GM23248 (cell line): ENCODE measurements around the gene TRIO. TPM values are rescaled to one million over a fixed set of nuclear protein-coding genes. Genes with fewer than 3 reads are reported as not detected.

ENCODE experiments used
- DNase-seq: peaks from one replicate; pipeline ENCODE4 v3.0.0-alpha.2; 2015
- H2AFZ ChIP-seq: fragments of 200-600 bp; sonication (generic); 2 replicates; pipeline ENCODE4 v1.6.1; 2016; ENCODE audit warnings: antibody characterized with exemption
- H3F3A ChIP-seq: fragments of 200-600 bp; sonication (generic); 2 replicates; pipeline ENCODE4 v1.6.1; 2016; ENCODE audit warnings: mild to moderate bottlenecking, antibody characterized with exemption, mixed run types; ENCODE audit not compliant: insufficient read depth
- H3K27ac ChIP-seq: fragments of 200-600 bp; sonication (generic); 2 replicates; pipeline ENCODE4 v1.5.1; 2016; ENCODE audit warnings: mild to moderate bottlenecking
- H3K27me3 ChIP-seq: fragments of 200-600 bp; sonication (generic); replicated peaks from 2 replicates; pipeline ENCODE4 v1.6.1; 2016; ENCODE audit warnings: mild to moderate bottlenecking; ENCODE audit not compliant: insufficient read depth
- H3K36me3 ChIP-seq: fragments of 200-600 bp; sonication (generic); 2 replicates; pipeline ENCODE4 v1.6.1; 2016; ENCODE audit warnings: low read depth, mild to moderate bottlenecking
- H3K4me1 ChIP-seq: fragments of 200-600 bp; sonication (generic); 2 replicates; pipeline ENCODE4 v1.6.1; 2016; ENCODE audit warnings: mild to moderate bottlenecking; ENCODE audit not compliant: insufficient read depth
- H3K4me2 ChIP-seq: fragments of 200-600 bp; sonication (generic); one replicate; pipeline ENCODE4 v1.6.1; 2016; ENCODE audit warnings: mild to moderate bottlenecking; ENCODE audit not compliant: unreplicated experiment
- H3K4me3 ChIP-seq: fragments of 200-600 bp; sonication (generic); 2 replicates; pipeline ENCODE4 v1.5.1; 2016; ENCODE audit warnings: mild to moderate bottlenecking
- H3K79me2 ChIP-seq: fragments of 200-600 bp; sonication (generic); 2 replicates; pipeline ENCODE4 v1.6.1; 2016; ENCODE audit warnings: mild to moderate bottlenecking; ENCODE audit not compliant: insufficient read depth
- H3K9ac ChIP-seq: fragments of 200-600 bp; sonication (generic); 2 replicates; pipeline ENCODE4 v1.6.1; 2016; ENCODE audit warnings: mild to moderate bottlenecking
- H3K9me2 ChIP-seq: fragments of 200-600 bp; sonication (generic); 2 replicates; pipeline ENCODE4 v1.6.1; 2016; ENCODE audit warnings: mixed run types, mild to moderate bottlenecking, moderate library complexity; ENCODE audit not compliant: insufficient read depth
- H3K9me3 ChIP-seq: fragments of 200-600 bp; sonication (generic); one replicate; pipeline ENCODE4 v1.6.1; 2017; ENCODE audit warnings: low read depth
- H4K20me1 ChIP-seq: fragments of 200-600 bp; sonication (generic); 2 replicates; pipeline ENCODE4 v1.6.0; 2016; ENCODE audit not compliant: insufficient read depth
- EZH2 ChIP-seq: fragments of 200-600 bp; sonication (generic); IDR thresholded peaks from 2 replicates; pipeline ENCODE4 v1.6.1; 2018; ENCODE audit warnings: antibody characterized with exemption, mild to moderate bottlenecking; ENCODE audit not compliant: insufficient read depth, poor library complexity, severe bottlenecking
- EZH2phosphoT487 ChIP-seq: fragments of 200-600 bp; sonication (generic); IDR thresholded peaks from 2 replicates; pipeline ENCODE4 v1.6.1; 2018; ENCODE audit warnings: antibody characterized with exemption, moderate library complexity, mild to moderate bottlenecking, low read depth; ENCODE audit not compliant: insufficient read depth
- WGBS, 2 experiments: methylation state at CpG; one replicate each; pipeline ENCODE4 v1.1.6; 2015 to 2017; ENCODE audit warnings: low lambda C conversion rate in 2 of 2, low coverage in 1 of 2; ENCODE audit errors: missing lambda C conversion rate in 2 of 2; 5-methylcytosine and 5-hydroxymethylcytosine counted together
- in situ Hi-C: fragments of 300-500 bp; cut with MboI; formaldehyde crosslinking; loops from 2 replicates; pipeline ENCODE4 v1.15.0; 2020
- polyA plus RNA-seq: library from polyadenylated mRNA; unstranded; fragments of >200 nt; fragmentation: Nextera tagmentation; extraction: Ambion mirVana; gene quantifications from 2 replicates; pipeline ENCODE4 v1.2.1, GENCODE V29; 2016
- total RNA-seq: library from RNA; depleted of rRNA; stranded (reverse); fragments of >200 nt; shearing (Covaris generic); gene quantifications from 2 replicates; pipeline ENCODE4 v1.2.3, GENCODE V29; 2014

TRIO gene
- total and polyA plus RNA-seq, 2 experiments from 2014 or later, result 28.1 to 198 TPM

DNA sequence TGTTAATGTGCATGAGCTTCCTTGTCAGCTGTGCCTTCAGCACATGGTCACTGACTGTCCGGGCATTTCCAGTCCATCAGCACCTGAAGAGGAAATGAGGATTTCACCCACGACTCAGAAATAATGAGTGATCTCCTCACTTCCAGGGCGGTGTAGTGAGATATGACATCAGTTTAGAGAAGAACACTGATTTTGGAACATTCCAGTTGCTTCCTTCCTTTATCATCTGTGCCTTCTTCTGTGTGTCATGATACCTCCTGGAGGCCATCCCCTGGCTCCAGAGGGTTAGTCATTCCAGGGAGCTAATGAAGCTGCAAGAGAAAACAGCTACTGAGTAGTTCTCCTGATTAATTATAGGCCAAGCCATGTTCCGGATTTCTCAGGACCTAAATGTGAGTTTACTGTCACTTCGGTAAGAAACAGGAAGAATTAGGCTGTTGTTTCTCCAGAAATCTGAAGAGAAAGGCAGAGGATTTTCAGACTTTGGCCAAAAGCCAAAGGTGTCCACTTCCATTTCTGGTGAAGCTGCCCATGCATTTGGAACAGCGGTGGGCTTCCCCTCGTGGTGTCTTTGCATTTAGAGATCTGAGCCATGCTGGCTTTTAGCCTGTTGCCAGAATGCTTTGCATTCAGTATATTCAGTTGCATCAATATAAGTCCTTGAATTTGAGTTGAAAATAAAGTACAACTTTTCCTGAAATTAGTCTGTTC lies 277.1 kb downstream of the TRIO start:
- H3K4me3 ChIP-seq, result no peak overlapping the region
- 48 to 52% methylated on average over 7 of the region's 7 CpGs for WGBS, 2 experiments
- H3K9me3 ChIP-seq, result no peaks in the 10 kb centered on the region
- H3K9me2 ChIP-seq, result no peaks in the 10 kb centered on the region
- no peak overlapping the region for H2AFZ ChIP-seq
- no peak overlapping the region for H3K4me2 ChIP-seq
- H3K36me3 ChIP-seq, result peaks cover 63% of the 10 kb centered on the region
- peak; percentile 82 for DNase-seq
- H3K27me3 ChIP-seq, result no peaks in the 10 kb centered on the region
- H3K79me2 ChIP-seq, result peaks cover 98% of the 10 kb centered on the region
- no peaks in the 10 kb centered on the region; the same call in 1 of the 2 replicates for H4K20me1 ChIP-seq
- in situ Hi-C loops, result no loop called here
- peak overlapping the region; percentile 67 for H3K27ac ChIP-seq
- TF ChIP-seq EZH2phosphoT487, result no peak
- no peak overlapping the region for H3K9ac ChIP-seq
- H3K4me1 ChIP-seq, result peaks cover 34% of the 10 kb centered on the region
- peaks cover 98% of the 10 kb centered on the region for H3F3A ChIP-seq

- WGBS, 2 experiments, result 92 to 97% methylated on average over 7 to 8 of the region's 8 CpGs
- H4K20me1 ChIP-seq, result no peaks in the 10 kb centered on the region; the same call in none of the 2 replicates
Observed at GRCh38 chr5:14421851-14422250, 278.7 kb downstream of the TRIO start.

DNA sequence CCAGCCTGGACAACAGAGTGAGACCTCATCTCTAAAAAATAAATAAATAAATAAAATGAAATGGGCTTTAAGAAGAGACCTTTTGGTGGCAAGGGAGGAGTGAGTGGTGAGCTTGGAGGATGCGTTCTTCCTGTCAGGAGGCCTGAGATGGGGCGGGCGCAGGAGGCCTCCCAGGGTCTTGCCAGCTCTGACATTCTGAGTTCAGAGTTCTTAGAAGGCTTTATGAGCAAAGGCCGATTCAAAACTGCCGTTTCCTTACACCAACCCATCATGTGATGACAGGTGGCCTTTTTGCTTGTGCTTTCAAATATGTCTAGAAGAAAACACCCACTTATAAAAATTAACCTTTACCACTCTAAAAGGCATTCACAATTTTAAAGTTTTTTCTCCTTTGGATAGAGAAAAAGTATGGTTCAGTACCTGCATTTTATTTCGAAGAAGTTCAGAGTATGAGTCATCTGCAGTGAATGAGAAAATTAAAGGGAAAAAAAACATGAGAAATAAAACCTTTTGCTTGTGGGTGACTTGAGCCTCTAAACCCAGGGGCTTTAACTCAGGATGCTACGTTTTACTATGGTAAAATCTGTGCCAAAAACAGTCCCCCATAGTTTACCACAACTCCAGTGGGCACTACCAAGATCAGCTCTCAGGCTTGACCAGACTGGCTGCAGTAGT lies 281.0 kb downstream of the TRIO start:
- H4K20me1 ChIP-seq, result no peaks in the 10 kb centered on the region; the same call in none of the 2 replicates
- H3K9ac ChIP-seq, result no peak overlapping the region
- WGBS, 2 experiments, result 97% methylated on average over 7 of the region's 7 CpGs
- no peak for TF ChIP-seq EZH2
- TF ChIP-seq EZH2phosphoT487, result no peak
- H3K36me3 ChIP-seq, result peaks cover 77% of the 10 kb centered on the region
- H3K27ac ChIP-seq, result 0 out of 2 replicates have a peak overlapping the region, but pooled peaks have one; percentile 19
- in situ Hi-C loops, result no loop called here
- H3K27me3 ChIP-seq, result no peaks in the 10 kb centered on the region
- H3K4me1 ChIP-seq, result peaks cover 19% of the 10 kb centered on the region
- peaks cover 88% of the 10 kb centered on the region for H3F3A ChIP-seq
- H3K79me2 ChIP-seq, result peaks cover 98% of the 10 kb centered on the region
- H3K4me3 ChIP-seq, result no peak overlapping the region
- no peak overlapping the region for H2AFZ ChIP-seq
- H3K9me2 ChIP-seq, result no peaks in the 10 kb centered on the region
- no peaks in the 10 kb centered on the region for H3K9me3 ChIP-seq
- no peak for DNase-seq
- no peak overlapping the region for H3K4me2 ChIP-seq

More at GRCh38 chr5:14421851-14422250, 278.7 kb downstream of the TRIO start:
- Histone ChIP-seq H3K9me2 (no peaks in the 10 kb centered on the region), H3K4me2 (no peak overlapping the region), H2AFZ (no peak overlapping the region), H3K4me1 (peaks cover 21% of the 10 kb centered on the region), H3K36me3 (peaks cover 67% of the 10 kb centered on the region), H3F3A (peaks cover 95% of the 10 kb centered on the region), H3K9me3 (no peaks in the 10 kb centered on the region), H3K79me2 (peaks cover 98% of the 10 kb centered on the region), H3K9ac (no peak overlapping the region), H3K27me3 (no peaks in the 10 kb centered on the region), H3K27ac (no peak overlapping the region), H3K4me3 (no peak overlapping the region)
- no peak for DNase-seq
- TF ChIP-seq EZH2phosphoT487 (no peak), EZH2 (no peak)
- in situ Hi-C loops, result no loop called here

GRCh38 chr5:14425559-14425958 lies 282.4 kb downstream of the TRIO start:
- peaks cover 86% of the 10 kb centered on the region for H3F3A ChIP-seq
- H3K9me3 ChIP-seq, result no peaks in the 10 kb centered on the region
- 96 to 98% methylated on average over 7 of the region's 7 CpGs for WGBS, 2 experiments
- no peak for TF ChIP-seq EZH2phosphoT487
- TF ChIP-seq EZH2, result no peak
- peaks cover 21% of the 10 kb centered on the region for H3K4me1 ChIP-seq
- H2AFZ ChIP-seq, result no peak overlapping the region
- no peak overlapping the region for H3K4me2 ChIP-seq
- in situ Hi-C loops, result no loop called here
- H3K79me2 ChIP-seq, result peaks cover 99% of the 10 kb centered on the region
- no peak overlapping the region for H3K9ac ChIP-seq
- H3K27ac ChIP-seq, result no peak overlapping the region
- no peaks in the 10 kb centered on the region for H3K9me2 ChIP-seq
- no peaks in the 10 kb centered on the region; the same call in none of the 2 replicates for H4K20me1 ChIP-seq
- no peak for DNase-seq
- H3K4me3 ChIP-seq, result no peak overlapping the region
- H3K36me3 ChIP-seq, result peaks cover 63% of the 10 kb centered on the region
- H3K27me3 ChIP-seq, result no peaks in the 10 kb centered on the region
